Adipose tissue (tissue), 3 donors: Measurements from ENCODE around the gene HCK. TPM values are rescaled to one million over a fixed set of nuclear protein-coding genes. Genes with fewer than 3 reads are reported as not detected.

Experiments
- H3K27ac ChIP-seq: one replicate; pipeline ENCODE4 v1.5.1; 2013; ENCODE audit warnings: low read depth, low read length
- WGBS, 3 donors: extraction: QIAGEN DNeasy Blood & Tissue Kit; methylation state at CpG; one replicate each; pipeline ENCODE4 v1.1.7; 2013; 5-methylcytosine and 5-hydroxymethylcytosine counted together
- polyA plus RNA-seq, 3 donors: library from polyadenylated mRNA; stranded (reverse); fragments of 200-250 nt; gene quantifications; one replicate each; pipeline ENCODE4 v1.2.3, GENCODE V29; 2013
- donor health status: healthy with polysubstance abuse.
- donor health status: Bipolar disorder and iron deficiency.
- donor health status: healthy.

HCK gene
- 10 to 100 TPM in 2 of 3 donors, 1 to 10 TPM in 1; 2.9 to 30.9 (median 26.2) TPM for polyA plus RNA-seq

DNA sequence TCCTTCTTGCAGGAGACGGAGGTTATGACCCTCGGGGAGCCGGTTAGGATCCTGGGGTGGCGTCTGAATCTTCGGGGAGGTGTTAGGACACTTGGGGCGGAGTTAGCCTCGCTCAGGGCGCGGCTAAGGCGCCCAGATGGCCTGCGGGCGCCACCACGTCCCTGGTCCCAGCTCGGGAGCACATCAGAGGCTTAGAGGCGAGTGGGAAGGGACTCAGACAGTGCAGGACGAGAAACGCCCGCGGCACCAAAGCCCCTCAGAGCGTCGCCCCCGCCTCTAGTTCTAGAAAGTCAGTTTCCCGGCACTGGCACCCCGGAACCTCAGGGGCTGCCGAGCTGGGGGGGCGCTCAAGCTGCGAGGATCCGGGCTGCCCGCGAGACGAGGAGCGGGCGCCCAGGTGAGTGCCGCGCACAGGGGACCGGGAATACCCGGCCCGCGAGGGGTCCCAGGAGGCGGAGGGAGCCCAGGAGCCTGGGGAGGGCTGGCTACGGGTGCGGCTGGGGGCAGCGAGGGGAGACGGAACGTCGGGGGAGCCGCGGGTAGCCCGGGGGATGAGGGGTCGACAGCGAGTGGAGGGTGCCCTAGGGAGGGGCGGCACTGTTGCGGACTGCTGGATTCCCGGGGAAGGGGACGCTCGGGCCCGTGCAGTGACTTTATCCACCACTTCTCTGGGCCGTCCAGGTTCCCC is at the start of gene HCK:
HCK (plus strand) TSS at position 153 of the 688 bp plus-strand sequence.
- 1 to 2% (median 1%) methylated on average over 48 to 58 of the region's 58 CpGs for WGBS, 3 donors

DNA sequence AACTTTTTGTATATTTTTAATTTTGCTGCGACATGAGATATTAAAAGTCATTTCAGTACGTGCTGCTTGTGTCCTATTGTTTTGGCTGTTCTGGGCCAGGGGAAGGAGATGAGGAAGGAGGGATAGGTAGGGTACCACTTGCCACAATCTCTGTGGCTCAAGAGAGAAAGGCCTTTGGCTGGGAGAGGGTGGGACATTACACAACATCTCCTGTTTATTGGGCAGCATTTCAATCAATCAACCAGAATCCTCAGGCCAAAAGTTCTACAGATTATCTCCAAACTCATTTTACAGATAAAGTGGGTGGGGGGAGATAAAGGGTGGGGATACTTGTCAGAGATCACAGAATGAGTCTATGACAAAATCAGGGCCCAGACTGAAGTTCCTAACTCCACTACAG is 48.7 kb upstream of the HCK start:
- no peak overlapping the region for H3K27ac ChIP-seq
- WGBS, 3 donors: 66 to 80% (median 76%) methylated on average over 2 of the region's 2 CpGs

More for the DNA sequence above, at the start of gene HCK:
- peak within 1 kb of the TSS; percentile 94 for H3K27ac ChIP-seq

DNA sequence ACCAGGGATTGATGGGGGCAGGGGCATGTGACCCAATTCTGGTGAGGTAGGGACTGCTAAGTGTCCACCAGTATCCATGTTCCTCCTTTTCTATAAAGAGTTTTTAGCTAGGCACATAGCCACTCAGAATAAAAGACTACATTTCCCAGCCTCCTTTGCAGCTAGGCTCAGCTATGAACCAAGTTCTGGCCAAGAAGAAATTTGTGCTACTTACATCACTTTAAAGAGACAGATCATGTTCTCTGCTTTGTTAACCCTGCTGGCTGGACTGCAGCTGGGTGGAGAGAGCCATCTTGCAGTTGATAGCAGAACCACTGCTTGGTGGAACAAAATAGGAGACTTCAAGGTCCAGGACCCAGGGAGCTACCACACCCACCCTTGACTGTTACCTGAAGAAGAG is 47.1 kb upstream of the HCK start:
- H3K27ac ChIP-seq: no peak overlapping the region

DNA sequence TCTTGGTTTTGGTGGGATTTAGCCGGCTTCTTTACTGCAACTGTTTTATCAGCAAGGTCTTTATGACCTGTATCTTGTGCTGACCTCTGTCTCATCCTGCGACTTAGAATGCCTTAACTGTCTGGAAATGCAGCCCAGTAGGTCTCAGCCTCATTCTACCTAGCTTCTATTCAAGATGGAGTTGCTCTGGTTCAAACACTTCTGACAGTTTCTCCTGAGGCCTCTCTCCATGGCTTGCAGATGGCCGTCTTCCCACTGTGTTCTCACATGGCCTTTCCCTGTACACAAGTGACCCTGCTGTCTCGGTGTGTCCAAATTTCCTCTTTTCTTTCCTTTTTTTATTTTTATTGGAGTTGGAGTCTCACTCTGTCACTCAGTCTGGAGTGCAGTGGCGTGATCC is 46.0 kb upstream of the HCK start:
- H3K27ac ChIP-seq: no peak overlapping the region
- WGBS, 3 donors: 83 to 89% (median 83%) methylated on average over 5 of the region's 5 CpGs

DNA sequence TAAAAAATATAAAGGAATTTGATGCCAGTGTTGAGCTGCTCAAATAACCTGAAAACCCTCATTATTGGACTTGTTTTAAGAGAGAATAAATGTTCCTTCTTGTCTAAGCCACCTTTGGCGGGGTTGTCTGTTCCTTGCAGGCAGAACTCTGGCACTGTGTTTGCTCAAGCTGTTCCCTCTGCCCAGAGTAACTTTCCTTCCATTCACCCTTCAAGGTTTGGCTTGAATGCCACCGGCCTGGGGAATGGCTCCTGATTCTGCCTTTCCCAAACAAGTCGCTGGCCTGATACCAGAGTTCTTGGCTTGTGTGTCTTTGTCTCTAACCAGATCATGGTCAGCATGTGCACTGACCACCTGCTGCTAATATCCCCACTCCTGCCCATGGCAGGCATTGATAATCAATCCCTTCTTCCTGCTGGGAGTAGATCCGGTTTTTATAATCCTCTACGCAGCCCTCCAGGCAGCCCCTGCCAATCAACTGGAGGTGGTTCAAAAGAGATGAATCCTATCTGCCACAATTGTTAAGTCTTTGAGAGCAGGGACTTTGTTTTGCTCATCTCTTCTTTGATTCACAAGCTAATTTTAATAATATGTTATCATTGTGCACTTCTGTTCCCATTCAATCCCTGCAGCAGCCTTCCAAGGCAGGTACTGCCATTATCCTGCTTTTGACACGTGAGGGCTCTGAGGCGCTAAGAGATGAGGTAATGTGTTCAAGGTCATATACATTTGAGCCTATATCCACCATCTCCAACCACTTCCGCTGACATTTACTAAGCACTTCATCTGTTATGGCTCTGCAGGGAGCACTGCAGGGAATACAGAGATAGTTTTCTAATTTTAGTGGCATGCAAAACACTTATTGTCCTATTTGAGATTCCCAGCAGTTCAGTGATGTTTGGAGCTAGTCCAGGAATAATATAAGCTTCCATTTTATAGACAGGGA is 44.9 kb upstream of the HCK start:
- no peak overlapping the region for H3K27ac ChIP-seq
- WGBS, 3 donors: 40 to 62% (median 61%) methylated on average over 8 of the region's 8 CpGs

DNA sequence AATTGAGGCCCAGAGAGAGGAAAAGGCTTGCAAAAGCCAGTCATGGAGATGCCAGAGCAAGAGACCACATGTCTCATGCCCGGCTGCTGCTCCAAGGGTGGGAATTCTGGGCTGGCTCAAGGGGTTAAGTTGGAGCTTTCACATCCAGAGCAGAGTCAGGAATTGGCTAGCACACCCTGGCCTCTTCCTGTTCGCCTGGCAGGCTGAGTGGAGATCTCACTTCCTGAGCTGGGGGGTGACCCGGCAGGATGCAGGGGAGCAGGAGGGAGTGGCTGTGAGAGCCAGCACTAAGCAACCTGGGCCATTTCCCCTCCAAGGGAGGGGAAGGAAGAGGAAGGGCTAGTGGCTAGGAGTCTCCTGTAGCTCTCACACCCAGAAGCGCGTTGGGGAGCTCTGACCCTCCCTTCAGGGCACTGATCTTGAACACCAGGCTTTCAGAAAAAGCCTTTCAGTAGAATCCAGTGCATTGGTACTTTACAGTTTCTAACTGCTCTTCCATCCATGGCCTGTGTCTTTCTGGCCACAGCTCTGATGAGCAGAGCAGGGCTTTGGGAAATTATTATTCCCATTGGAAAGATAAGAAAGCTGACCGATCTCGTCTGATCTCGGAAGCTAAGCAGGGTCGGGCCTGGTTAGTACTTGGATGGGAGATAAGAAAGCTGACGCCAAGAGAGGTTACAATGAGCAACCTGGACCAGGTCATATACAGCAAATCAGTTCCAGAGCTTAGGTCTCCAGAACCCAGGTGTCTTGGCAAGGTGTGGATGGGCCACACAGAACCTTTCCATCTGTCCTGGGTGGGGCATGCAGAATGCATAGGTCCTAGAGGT is 44.0 kb upstream of the HCK start:
- 26 to 36% (median 34%) methylated on average over 10 of the region's 10 CpGs for WGBS, 3 donors
- H3K27ac ChIP-seq: no peak overlapping the region

DNA sequence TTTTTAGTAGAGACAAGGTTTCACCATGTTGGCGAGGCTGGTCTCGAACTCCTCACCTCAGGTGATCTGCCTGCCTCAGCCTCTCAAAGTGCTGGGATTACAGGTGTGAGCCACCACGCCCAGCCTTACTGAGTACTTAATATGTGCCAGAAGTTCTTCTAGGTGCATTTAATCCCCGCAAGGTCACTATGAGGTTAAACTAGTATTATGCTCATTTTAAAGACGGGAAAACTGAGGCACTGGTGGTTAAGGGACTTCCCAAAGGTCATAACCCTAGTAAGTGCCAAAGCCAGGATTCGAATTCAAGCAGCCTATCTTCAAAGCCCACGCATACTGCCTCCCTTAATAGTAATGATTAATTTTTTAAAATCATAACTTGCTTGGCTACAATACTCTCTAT is 42.5 kb upstream of the HCK start:
- WGBS, 3 donors: 72 to 86% (median 79%) methylated on average over 7 of the region's 7 CpGs
- no peak overlapping the region for H3K27ac ChIP-seq

DNA sequence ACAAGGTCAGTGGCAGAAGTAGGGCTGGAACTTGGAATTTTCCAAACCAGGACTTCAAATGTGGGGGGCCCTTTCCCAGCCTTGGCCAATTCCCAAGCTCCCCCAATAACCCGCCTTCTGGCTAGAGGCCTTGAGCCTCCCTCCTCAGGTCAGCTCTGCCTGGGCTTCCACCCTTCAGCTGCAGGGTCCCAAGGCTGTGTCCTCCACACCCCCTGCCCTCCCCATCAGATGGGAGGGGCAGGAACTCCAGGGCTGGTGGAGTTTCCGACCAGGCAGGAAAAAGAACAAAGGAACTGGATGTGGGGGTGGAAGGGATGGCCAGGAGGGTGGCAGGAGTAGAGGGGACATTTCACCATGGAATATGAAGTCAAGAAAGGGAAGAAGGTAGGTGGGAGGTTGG is 41.9 kb upstream of the HCK start, which contains the start of gene CCM2L:
CCM2L (plus strand) TSS at position 338 of the 400 bp plus-strand sequence; CDS start at position 355, 17 bp downstream.
- H3K27ac ChIP-seq: no peak within 1 kb of the TSS
- 40 to 53% (median 48%) methylated on average over 2 of the region's 2 CpGs for WGBS, 3 donors

DNA sequence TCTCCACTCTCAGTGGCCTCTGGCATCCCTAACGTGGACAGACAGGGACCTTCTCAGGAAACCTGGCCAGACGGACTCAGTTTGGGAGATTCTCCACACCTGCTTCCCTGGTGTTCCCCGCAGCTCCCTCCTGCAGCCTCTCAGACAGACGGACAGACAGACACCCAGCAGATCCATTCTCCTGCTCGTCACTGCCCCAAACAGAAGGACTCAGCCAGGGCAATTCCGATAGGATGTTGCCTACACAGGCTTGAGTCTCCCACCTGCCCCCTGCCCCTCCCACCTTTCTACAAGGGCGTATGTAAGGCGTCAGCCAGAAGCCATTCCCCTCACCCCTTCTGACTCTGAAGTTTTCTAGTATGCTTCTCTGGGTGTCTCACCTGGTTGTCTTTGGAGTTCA is 41.4 kb upstream of the HCK start:
- H3K27ac ChIP-seq: no peak overlapping the region
- 28 to 53% (median 38%) methylated on average over 8 of the region's 8 CpGs for WGBS, 3 donors

DNA sequence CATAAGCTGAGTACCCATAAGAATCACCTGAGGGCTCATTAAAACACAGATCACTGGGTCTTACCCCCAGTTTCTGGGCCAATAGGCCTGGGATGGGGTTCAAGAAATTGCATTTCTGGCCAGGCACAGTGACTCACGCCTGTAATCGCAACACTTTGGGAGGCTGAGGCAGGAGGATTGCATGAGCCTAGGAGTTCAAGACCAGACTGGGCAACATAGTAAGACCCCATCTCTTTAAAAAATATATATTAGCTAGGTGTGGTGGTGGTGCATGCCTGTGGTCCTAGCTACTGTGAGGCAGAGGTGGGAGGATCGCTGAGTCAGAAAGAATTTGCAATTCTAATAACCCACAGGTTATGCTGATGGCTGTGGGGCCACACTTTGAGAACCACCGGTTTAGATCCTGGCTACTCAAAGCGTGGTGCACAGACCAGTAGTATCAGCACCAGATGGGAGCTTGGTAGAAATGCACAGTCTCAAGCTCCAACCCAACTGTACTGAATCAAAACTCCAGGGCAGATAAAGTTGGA is 39.8 kb upstream of the HCK start:
- no peak overlapping the region for H3K27ac ChIP-seq
- WGBS, 3 donors: 74 to 82% (median 78%) methylated on average over 5 of the region's 5 CpGs

DNA sequence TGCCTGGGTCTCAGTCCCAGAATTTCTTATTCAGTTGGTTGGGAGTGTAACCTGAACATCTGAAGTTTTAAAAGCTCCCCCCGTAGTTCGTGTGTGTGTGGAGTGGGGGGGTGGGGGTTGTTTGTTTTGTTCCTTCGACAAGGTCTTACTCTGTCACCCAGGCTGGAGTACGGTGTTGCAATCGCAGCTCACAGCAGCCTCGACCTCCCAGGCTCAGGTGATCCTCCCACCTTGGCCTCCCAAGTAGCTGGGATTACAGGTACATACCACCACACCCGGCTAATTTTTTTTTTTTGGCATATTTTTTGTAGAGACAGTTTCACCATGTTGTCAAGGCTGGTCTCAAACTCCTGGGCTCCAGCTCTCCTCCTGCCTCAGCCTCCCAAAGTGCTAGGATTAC is 38.7 kb upstream of the HCK start:
- WGBS, 3 donors: 67 to 80% (median 74%) methylated on average over 7 of the region's 7 CpGs

DNA sequence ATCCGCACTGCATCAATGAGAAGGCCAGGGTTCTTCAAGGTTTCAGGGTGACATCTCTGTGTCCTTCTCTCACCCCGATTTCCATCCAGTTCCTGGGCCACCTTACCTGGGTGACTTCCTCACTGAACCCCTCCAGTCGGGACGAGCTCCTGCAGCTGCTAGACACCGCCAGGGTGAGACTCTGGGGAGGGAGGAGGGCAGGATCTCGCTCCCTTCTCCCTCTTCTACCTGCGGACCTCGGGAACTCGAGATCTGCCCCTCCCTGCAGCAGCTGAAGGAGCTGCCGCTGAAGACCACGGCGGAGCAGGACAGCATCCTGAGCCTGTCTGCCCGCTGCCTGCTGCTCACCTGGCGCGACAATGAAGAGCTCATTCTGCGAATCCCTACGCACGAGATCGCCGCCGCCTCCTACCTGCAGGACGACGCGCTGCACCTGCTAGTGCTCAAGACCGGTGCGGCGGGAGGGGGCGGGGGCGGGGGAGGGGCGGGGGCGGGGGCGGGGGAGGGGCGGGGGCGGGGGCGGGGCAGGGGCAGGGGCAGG is 34.3 kb upstream of the HCK start:
- 10 to 26% (median 21%) methylated on average over 12 to 29 of the region's 35 CpGs for WGBS, 3 donors
- H3K27ac ChIP-seq: no peak overlapping the region

More for the DNA sequence above, 38.7 kb upstream of the HCK start:
- no peak overlapping the region for H3K27ac ChIP-seq

DNA sequence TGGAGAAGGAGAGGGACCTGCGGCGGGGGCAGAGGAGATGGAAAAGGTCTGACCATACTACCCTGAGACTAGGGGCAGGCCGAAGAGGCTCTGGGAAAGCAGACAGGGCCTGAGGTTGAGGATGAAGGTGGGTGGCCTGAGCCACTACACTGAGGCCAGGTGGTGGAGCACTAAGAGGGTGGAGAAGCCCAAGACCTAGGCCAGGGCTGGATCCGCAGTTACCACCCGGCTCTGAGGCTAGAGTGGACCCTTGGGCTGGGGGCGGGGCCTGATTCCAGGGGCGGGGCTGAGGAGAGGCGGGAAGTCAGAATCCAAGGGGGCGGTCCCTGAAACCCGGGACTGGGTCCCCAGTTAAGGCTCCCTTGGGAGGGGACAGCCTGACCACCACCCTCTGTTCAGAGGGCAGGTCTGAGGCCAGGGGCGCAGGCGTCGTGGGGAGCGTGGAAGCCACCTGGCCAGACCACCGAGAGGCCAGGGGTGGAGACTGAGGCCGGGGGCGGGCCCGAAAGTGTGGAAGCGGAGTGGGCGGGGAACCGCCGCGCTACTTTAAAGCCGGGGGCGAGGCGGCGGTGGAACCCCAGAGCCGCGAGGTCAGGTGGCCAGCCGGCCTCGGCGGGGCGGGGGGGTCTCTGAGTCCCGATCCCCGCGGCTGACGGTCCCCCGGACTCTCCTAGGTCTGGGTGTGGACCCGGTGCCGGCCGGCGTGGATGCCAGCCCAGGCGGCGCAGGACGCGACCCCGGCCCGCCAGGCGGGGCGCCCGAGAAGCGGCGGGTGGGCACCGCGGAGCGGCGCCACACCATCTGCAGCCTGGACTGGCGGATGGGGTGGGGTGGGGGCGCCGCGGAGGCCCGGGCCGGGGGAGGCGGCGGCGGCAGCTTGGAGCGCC is 33.5 kb upstream of the HCK start:
- H3K27ac ChIP-seq: no peak overlapping the region
- WGBS, 3 donors: 1 to 4% (median 2%) methylated on average over 42 to 64 of the region's 67 CpGs

DNA sequence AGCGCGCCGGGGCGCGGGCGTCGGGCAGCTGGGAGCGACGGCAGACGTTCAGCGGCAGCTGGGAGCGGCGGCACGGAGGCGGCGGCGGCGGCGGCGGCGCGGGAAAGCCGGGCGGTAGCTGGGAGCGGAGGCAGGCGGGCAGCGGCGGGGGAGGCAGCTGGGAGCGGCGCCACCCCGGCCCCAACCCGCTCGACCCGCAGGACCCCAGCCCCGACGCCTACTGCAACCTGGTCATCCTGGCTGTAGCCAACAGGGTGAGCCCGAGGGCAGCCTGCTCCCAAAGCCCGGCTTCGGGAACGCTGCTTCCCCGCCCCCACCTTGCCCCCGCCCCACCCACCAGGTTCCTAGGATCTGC is 32.9 kb upstream of the HCK start:
- 0 to 2% (median 1%) methylated on average over 5 to 40 of the region's 42 CpGs for WGBS, 3 donors
- no peak overlapping the region for H3K27ac ChIP-seq

DNA sequence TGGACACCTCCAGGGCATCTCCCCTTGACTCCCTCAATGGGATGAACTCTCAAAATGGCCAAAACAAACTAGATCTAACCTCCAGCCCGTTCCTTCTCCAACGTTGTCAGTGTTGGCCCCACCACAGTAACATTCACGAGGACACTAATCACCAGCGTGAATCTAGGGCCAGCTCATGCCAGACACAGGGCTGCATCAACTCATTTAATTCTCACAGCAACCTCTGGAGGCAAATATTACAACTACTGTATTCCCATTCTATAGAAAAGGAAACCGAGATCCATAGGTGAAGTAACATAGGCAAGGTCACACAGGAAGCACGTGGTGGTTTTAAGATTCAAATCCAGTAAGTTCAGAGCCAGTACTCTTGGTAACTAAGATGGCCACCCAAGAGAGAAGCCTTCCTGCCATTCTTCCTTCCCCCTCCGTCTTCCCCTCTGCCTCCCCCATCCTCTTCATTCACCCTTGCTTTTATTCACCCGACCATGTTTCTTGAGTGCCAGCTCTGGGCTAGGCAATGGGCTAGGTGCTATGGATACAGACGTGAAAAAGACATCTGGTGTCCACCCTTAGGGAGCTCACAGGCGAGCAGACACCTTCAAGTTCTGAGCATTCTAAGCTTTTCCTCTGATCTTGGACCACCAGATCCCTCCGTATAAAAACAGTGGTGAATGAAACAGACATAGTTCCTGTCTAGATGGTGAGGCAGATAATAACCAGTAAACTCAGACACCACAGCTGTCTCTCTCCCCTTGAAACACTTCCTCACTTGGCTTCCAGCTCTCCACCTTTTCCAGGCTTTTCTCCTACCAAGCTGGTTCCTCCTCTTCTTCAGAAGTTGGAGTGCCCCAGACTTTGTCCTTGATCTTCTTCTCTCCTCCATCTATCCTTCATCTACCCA is 32.2 kb upstream of the HCK start:
- WGBS, 3 donors: 29 to 35% (median 31%) methylated on average over 11 of the region's 11 CpGs
- no peak overlapping the region for H3K27ac ChIP-seq

DNA sequence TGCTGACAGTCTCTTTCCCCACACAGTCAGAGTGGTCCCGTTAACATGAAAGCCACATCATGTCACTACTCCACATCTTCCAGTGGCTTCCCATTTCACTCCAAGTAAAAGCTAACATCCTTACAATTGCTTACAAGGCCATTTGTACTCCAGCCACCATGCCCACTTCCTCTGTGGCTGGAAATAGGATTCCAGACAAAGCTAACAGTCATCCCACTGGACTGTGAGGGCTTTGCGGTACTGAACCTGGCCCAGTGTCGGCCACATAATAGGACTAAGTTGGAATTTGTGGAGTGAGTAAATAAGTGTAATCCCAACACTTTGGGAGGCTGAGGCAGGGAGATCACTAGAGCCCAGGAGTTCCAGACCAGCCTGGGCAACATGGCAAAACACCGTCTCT is 31.0 kb upstream of the HCK start:
- no peak overlapping the region for H3K27ac ChIP-seq
- 80 to 92% (median 86%) methylated on average over 4 of the region's 4 CpGs for WGBS, 3 donors
